Measurements from ENCODE around the gene ARID4B.

The ARID4B gene

DNA sequence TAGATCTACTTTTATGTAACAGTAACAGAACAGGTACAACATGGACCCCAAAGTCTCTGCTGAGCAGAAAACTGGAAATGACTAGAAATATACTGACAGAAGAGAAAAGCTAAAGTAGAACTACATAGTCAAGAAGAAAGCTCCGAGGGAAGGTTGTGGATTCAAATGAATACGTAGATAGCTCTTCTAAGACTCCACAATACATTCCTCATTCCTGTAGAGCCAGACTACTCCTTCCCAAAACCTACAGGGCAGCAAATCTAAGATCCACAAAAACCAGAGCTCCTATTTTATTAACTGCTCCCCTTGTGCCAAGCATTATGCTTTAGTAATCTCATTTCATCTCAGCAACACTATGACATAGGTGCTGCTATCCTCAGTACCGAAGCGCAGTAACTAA is 35.2 kb downstream of the ARID4B start:
- H3K27ac ChIP-seq (ENCODE audit: low read length), result no peak overlapping the region
- H3K27me3 ChIP-seq (ENCODE audit: low read depth, low read length), result no peaks in the 10 kb centered on the region
- H3K4me1 ChIP-seq (ENCODE audit: low read length), result peaks cover under 1% of the 10 kb centered on the region; the same call in 1 of the 2 replicates
- no peak overlapping the region for H2AFZ ChIP-seq (ENCODE audit: low read depth, low read length)
- no peak for TF ChIP-seq EZH2phosphoT487 (IDR thresholded peaks at IDR 0.05; ENCODE audit: low read depth)
- TF ChIP-seq, protein P1, sequence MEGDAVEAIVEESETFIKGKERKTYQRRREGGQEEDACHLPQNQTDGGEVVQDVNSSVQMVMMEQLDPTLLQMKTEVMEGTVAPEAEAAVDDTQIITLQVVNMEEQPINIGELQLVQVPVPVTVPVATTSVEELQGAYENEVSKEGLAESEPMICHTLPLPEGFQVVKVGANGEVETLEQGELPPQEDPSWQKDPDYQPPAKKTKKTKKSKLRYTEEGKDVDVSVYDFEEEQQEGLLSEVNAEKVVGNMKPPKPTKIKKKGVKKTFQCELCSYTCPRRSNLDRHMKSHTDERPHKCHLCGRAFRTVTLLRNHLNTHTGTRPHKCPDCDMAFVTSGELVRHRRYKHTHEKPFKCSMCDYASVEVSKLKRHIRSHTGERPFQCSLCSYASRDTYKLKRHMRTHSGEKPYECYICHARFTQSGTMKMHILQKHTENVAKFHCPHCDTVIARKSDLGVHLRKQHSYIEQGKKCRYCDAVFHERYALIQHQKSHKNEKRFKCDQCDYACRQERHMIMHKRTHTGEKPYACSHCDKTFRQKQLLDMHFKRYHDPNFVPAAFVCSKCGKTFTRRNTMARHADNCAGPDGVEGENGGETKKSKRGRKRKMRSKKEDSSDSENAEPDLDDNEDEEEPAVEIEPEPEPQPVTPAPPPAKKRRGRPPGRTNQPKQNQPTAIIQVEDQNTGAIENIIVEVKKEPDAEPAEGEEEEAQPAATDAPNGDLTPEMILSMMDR (IDR thresholded peaks at IDR 0.05; ENCODE audit: low read depth, low read length), result no peak
- peaks cover 98% of the 10 kb centered on the region for H3K79me2 ChIP-seq (ENCODE audit: low read length)
- H4K20me1 ChIP-seq (ENCODE audit: insufficient read depth, low read length), result peaks cover 90% of the 10 kb centered on the region
- H3K36me3 ChIP-seq (replicated peaks; ENCODE audit: low read depth, low read length), result no peaks in the 10 kb centered on the region
- H3K4me2 ChIP-seq (ENCODE audit: low read length), result no peak overlapping the region
- H3K4me3 ChIP-seq (ENCODE audit: low read length), result no peak overlapping the region
- no peaks in the 10 kb centered on the region for H3K9me3 ChIP-seq (ENCODE audit: insufficient read depth, low read length)
- H3K9ac ChIP-seq (ENCODE audit: low read length), result no peak overlapping the region

DNA sequence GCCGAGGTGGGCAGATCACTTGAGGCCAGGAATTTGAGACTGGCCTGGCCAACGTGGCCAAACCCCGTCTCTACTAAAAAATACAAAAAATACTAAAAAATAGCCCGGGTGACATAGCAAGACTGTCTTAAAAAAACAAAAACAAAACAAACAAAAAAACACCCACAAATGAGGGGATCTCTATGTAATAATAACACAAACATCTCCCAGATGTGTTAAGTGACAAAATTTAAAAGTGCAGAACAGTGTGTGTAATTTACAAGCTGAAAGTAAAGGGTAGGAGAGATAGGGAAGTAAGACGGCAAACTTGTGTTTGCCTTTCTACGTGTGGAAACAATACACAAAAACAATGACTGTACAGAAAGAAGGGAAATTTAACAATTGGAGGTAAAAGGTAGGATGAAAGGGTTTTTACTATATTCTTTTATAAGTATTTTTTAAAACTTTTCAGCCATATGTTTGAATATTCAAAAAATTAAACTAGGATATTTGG is 36.3 kb downstream of the ARID4B start:
- Histone ChIP-seq H3K9me3 (ENCODE audit: insufficient read depth, low read length) (no peaks in the 10 kb centered on the region), H2AFZ (ENCODE audit: low read depth, low read length) (no peak overlapping the region), H3K36me3 (replicated peaks; ENCODE audit: low read depth, low read length) (no peaks in the 10 kb centered on the region), H3K4me3 (ENCODE audit: low read length) (no peak overlapping the region), H3K9ac (ENCODE audit: low read length) (no peak overlapping the region), H3K27me3 (ENCODE audit: low read depth, low read length) (no peaks in the 10 kb centered on the region), H3K79me2 (ENCODE audit: low read length) (peaks cover 98% of the 10 kb centered on the region), H3K4me1 (ENCODE audit: low read length) (peaks cover 12% of the 10 kb centered on the region), H4K20me1 (ENCODE audit: insufficient read depth, low read length) (peaks cover 91% of the 10 kb centered on the region), H3K27ac (ENCODE audit: low read length) (no peak overlapping the region), H3K4me2 (ENCODE audit: low read length) (no peak overlapping the region)
- TF ChIP-seq EZH2phosphoT487 (IDR thresholded peaks at IDR 0.05; ENCODE audit: low read depth), result no peak
- TF ChIP-seq, protein P1 (IDR thresholded peaks at IDR 0.05; ENCODE audit: low read depth, low read length), result no peak

GRCh38 chr1:235290740-235291502 is 37.1 kb downstream of the ARID4B start:
- H3K4me3 ChIP-seq (ENCODE audit: low read length), result no peak overlapping the region
- no peak for TF ChIP-seq EZH2phosphoT487 (IDR thresholded peaks at IDR 0.05; ENCODE audit: low read depth)
- TF ChIP-seq, protein P1 (IDR thresholded peaks at IDR 0.05; ENCODE audit: low read depth, low read length), result no peak
- H3K9ac ChIP-seq (ENCODE audit: low read length), result no peak overlapping the region
- no peak overlapping the region for H2AFZ ChIP-seq (ENCODE audit: low read depth, low read length)
- H3K4me2 ChIP-seq (ENCODE audit: low read length), result no peak overlapping the region
- peaks cover 13% of the 10 kb centered on the region for H3K4me1 ChIP-seq (ENCODE audit: low read length)
- peaks cover 91% of the 10 kb centered on the region for H4K20me1 ChIP-seq (ENCODE audit: insufficient read depth, low read length)
- no peak overlapping the region for H3K27ac ChIP-seq (ENCODE audit: low read length)
- H3K79me2 ChIP-seq (ENCODE audit: low read length), result peaks cover 98% of the 10 kb centered on the region
- H3K36me3 ChIP-seq (replicated peaks; ENCODE audit: low read depth, low read length), result no peaks in the 10 kb centered on the region
- H3K27me3 ChIP-seq (ENCODE audit: low read depth, low read length), result no peaks in the 10 kb centered on the region
- no peaks in the 10 kb centered on the region for H3K9me3 ChIP-seq (ENCODE audit: insufficient read depth, low read length)

DNA sequence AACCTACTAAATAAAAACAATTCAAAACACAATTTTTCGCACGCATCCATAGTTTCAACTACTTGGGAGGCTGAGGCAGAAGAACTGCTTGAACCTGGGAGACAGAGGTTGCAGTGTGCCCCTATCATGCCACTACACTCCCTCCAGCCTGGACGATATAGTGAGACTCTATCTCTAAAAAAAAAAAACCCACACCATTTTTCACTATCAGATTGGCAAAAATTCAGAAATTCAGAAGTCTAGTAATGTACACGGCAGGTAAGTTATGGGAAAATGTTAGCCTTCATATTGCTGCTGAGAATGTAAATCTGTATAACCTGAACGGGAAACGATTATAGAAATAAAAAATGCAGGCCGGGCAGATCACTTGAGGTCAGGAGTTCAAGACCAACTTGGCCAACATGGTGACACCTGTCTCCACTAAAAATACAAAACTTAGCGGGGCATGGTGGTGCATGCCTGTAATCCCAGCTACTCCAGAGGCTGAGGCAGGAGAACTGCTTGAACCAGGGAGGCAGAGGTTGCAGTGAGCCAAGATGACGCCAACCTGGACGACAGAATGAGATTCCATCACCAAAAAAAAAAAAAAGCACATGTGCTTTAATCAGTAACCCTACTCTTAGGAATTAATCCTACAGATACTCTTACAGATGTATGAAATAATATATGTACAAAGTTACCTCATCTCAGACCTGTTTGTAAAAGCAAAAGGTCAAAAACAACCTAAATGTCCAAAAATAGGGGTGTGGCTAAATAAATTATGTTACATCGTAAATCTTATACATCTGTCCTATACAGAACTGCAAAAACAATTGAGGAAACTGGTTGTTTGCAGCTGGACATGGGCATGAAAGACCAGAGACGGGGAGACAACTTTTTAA is 37.9 kb downstream of the ARID4B start:
- peaks cover 93% of the 10 kb centered on the region for H4K20me1 ChIP-seq (ENCODE audit: insufficient read depth, low read length)
- no peaks in the 10 kb centered on the region for H3K27me3 ChIP-seq (ENCODE audit: low read depth, low read length)
- no peak overlapping the region for H2AFZ ChIP-seq (ENCODE audit: low read depth, low read length)
- H3K36me3 ChIP-seq (replicated peaks; ENCODE audit: low read depth, low read length), result no peaks in the 10 kb centered on the region
- no peak overlapping the region for H3K27ac ChIP-seq (ENCODE audit: low read length)
- H3K79me2 ChIP-seq (ENCODE audit: low read length), result peaks cover 98% of the 10 kb centered on the region
- H3K4me2 ChIP-seq (ENCODE audit: low read length), result no peak overlapping the region
- H3K9me3 ChIP-seq (ENCODE audit: insufficient read depth, low read length), result no peaks in the 10 kb centered on the region
- TF ChIP-seq EZH2phosphoT487 (IDR thresholded peaks at IDR 0.05; ENCODE audit: low read depth), result no peak
- no peak overlapping the region for H3K9ac ChIP-seq (ENCODE audit: low read length)
- peaks cover 13% of the 10 kb centered on the region for H3K4me1 ChIP-seq (ENCODE audit: low read length)
- no peak overlapping the region for H3K4me3 ChIP-seq (ENCODE audit: low read length)
